ENCODE data around the gene TRAF3IP3. TPM values are rescaled to one million over a fixed set of nuclear protein-coding genes. Genes with fewer than 3 reads are reported as not detected.
A peak's percentile ranks its signal among the peaks of the same experiment; 100 is the strongest.

TRAF3IP3 gene
- 1 to 10 TPM; 3.6 to 4.6 (median 4.4) TPM for total RNA-seq

GRCh38 chr1:209755926-209756614 lies at the start of gene TRAF3IP3:
Gene TRAF3IP3, plus strand, starts transcription at chr1:209756053. Its CDS starts 3,987 bp downstream, at chr1:209760040.
- H3K27me3 ChIP-seq, result no peaks in the 10 kb centered on the region
- intact Hi-C loops (cut with DNase I; ENCODE audit: low total_unique reads), result no loop called here
- DNase-seq (ENCODE audit: low spot score in 2 of 2), result no peak
- no peaks in the 10 kb centered on the region for H3K4me1 ChIP-seq
- H3K36me3 ChIP-seq, result no peaks in the 10 kb centered on the region
- TF ChIP-seq POLR2AphosphoS5 (IDR thresholded peaks at IDR 0.05), result no peak
- TF ChIP-seq CTCF (IDR thresholded peaks at IDR 0.05), result no peak
- TF ChIP-seq POLR2A (IDR thresholded peaks at IDR 0.05), result no peak
- peak within 1 kb of the TSS in 1 of 2 donors; percentile 32 for H3K27ac ChIP-seq
- no peaks in the 10 kb centered on the region for H3K9me3 ChIP-seq
- H3K4me3 ChIP-seq, result peak within 1 kb of the TSS in 1 of 3 donors; percentile 0

GRCh38 chr1:209706622-209707021 lies 49.2 kb upstream of the TRAF3IP3 start:
- no peak for DNase-seq (ENCODE audit: low spot score in 2 of 2)
- intact Hi-C loops (cut with DNase I; ENCODE audit: low total_unique reads), result no loop called here
- Histone ChIP-seq H3K27me3 (no peaks in the 10 kb centered on the region), H3K4me3 (no peak overlapping the region), H3K9me3 (no peaks in the 10 kb centered on the region), H3K36me3 (no peaks in the 10 kb centered on the region), H3K27ac (no peak overlapping the region), H3K4me1 (no peaks in the 10 kb centered on the region)
- TF ChIP-seq POLR2AphosphoS5 (IDR thresholded peaks at IDR 0.05), result no peak
- no peak for TF ChIP-seq POLR2A (IDR thresholded peaks at IDR 0.05)
- TF ChIP-seq CTCF (IDR thresholded peaks at IDR 0.05), result no peak

GRCh38 chr1:209707308-209707707 lies 48.5 kb upstream of the TRAF3IP3 start:
- no peaks in the 10 kb centered on the region for H3K36me3 ChIP-seq
- no peaks in the 10 kb centered on the region for H3K9me3 ChIP-seq
- no peak overlapping the region for H3K27ac ChIP-seq
- intact Hi-C loops (cut with DNase I; ENCODE audit: low total_unique reads), result no loop called here
- no peaks in the 10 kb centered on the region for H3K27me3 ChIP-seq
- no peak for TF ChIP-seq POLR2A (IDR thresholded peaks at IDR 0.05)
- no peak for TF ChIP-seq POLR2AphosphoS5 (IDR thresholded peaks at IDR 0.05)
- TF ChIP-seq CTCF (IDR thresholded peaks at IDR 0.05), result no peak
- no peak overlapping the region for H3K4me3 ChIP-seq
- no peaks in the 10 kb centered on the region for H3K4me1 ChIP-seq
- DNase-seq (ENCODE audit: low spot score in 2 of 2), result no peak

- Histone ChIP-seq H3K9me3 (no peaks in the 10 kb centered on the region), H3K4me1 (no peaks in the 10 kb centered on the region), H3K4me3 (no peak overlapping the region), H3K36me3 (no peaks in the 10 kb centered on the region), H3K27ac (no peak overlapping the region), H3K27me3 (no peaks in the 10 kb centered on the region)
- no peak for DNase-seq (ENCODE audit: low spot score in 2 of 2)
- TF ChIP-seq POLR2A (IDR thresholded peaks at IDR 0.05) (no peak), POLR2AphosphoS5 (IDR thresholded peaks at IDR 0.05) (no peak)
- intact Hi-C loops (cut with DNase I; ENCODE audit: low total_unique reads), result no loop called here
Observed at GRCh38 chr1:209708297-209708696, 47.6 kb upstream of the TRAF3IP3 start.

GRCh38 chr1:209710093-209710492 lies 45.8 kb upstream of the TRAF3IP3 start:
- H3K4me3 ChIP-seq, result no peak overlapping the region
- H3K36me3 ChIP-seq, result no peaks in the 10 kb centered on the region
- intact Hi-C loops (cut with DNase I; ENCODE audit: low total_unique reads), result no loop called here
- DNase-seq (ENCODE audit: low spot score in 2 of 2), result no peak
- TF ChIP-seq POLR2A (IDR thresholded peaks at IDR 0.05) (no peak), POLR2AphosphoS5 (IDR thresholded peaks at IDR 0.05) (no peak), CTCF (IDR thresholded peaks at IDR 0.05) (no peak)
- no peaks in the 10 kb centered on the region for H3K4me1 ChIP-seq
- no peaks in the 10 kb centered on the region for H3K9me3 ChIP-seq
- no peak overlapping the region for H3K27ac ChIP-seq
- H3K27me3 ChIP-seq, result no peaks in the 10 kb centered on the region
